KG1 (cell line): ENCODE data around the gene OTOA.
"Not testable (repeated sequence)": the region's sequence is repeated elsewhere in the genome, so short reads cannot be mapped to it uniquely, and the experiment has no call there.

Experiments
- DNase-seq: peaks from one replicate; lab custom pipeline; 2025; lab: John Stamatoyannopoulos, UW

Gene OTOA

DNA sequence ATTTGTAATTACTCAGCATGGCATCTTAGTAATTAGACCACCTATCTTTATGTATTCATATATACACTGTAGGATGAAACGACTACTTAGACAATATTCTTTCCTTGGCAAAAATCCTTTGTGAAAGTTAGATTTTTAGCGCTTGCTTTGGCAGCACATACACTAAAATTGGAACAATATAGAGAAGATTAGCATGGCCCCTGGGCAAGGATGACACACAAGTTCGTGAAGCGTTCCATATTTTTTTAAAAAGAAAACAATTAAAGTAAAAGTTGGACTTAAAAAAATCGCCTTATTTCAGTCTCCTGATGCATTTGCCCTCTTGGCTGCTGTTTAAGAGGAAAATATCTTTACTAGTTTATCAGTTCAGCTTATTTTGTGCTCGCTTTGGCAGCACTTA, 21.9 kb upstream of the OTOA start:
- DNase-seq, result no peak

GRCh38 chr16:21642861-21643260, 20.9 kb upstream of the OTOA start:
- no peak for DNase-seq

DNA sequence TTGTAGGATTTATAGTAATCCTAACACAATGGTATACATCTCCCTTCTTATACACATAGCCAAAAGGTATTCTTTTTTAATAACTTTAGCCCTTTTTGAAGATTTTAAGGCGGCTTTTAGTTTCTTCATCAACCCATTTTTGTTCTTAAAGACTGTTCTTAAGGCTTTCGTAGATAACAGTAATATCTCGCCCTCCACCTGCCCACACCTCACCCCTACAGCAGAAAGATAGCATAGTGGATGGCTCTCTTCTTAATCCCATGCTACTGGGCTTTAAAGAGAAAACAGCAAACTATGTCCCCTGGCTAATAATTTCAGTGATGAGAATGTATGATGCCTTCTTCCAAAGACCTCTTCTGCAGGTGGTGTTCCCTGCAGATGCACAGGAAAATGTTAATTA, 20.0 kb upstream of the OTOA start:
- DNase-seq, result no peak

- no peak for DNase-seq
Measured at GRCh38 chr16:21644674-21645073, 19.1 kb upstream of the OTOA start.

GRCh38 chr16:21645261-21645721, 18.5 kb upstream of the OTOA start:
- DNase-seq, result peak; percentile 18

DNA sequence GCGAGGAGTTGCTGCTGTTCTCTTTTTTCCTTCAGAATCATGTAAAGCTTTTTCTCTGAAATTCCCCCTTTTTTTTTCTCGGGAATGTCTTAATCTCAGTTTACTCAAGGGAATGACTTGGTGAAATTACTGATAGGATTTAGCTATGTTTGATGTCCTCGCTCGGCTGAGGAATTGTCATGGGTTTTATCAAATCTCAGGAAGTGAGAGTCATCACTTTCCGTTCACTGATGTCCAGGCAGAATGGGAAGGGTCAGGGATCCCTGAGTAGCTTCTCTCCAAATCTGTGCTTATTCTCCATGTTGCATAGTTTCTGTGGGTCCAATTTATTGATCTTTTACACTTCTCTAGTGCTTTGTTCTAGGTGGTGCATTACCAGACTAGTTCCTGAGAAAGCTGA, 17.7 kb upstream of the OTOA start:
- no peak for DNase-seq

DNA sequence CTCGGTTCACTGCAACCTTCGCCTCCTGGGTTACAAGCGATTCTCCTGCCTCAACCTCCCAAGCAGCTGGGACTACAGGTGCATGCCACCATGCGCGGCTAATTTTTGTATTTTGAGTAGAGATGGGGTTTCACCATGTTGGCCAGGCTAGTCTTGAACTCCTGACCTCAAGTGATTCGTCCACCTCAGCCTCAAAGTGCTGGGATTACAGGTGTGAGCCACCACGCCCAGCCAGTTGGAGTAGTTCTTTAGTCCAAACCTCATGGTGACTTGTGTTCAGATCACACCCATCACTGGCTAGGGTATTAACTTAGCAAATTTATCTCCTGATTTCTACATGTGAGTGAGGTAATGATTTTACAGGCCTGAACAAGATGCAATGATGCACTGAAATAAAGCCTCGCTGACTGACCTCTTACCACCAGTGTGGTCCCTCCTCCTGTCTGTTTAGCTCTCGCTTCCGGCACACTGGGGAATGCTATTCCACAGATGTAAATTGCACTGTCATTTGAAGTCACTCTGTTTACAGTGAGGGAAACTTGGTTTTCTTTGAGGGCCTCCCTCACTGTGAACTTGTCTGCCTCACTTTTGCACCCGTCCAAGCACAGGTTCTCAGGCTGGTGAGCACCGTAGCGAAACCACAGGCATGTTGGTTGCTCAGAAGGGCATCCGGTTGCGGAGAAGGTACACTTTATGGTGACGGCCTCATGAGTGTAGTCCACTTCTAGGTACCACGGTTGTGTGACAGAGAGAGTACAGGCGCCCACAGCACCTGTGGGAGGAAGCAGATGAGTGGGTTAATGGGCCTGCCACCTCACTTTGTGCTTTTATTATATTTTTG, 16.8 kb upstream of the OTOA start:
- no peak for DNase-seq

DNA sequence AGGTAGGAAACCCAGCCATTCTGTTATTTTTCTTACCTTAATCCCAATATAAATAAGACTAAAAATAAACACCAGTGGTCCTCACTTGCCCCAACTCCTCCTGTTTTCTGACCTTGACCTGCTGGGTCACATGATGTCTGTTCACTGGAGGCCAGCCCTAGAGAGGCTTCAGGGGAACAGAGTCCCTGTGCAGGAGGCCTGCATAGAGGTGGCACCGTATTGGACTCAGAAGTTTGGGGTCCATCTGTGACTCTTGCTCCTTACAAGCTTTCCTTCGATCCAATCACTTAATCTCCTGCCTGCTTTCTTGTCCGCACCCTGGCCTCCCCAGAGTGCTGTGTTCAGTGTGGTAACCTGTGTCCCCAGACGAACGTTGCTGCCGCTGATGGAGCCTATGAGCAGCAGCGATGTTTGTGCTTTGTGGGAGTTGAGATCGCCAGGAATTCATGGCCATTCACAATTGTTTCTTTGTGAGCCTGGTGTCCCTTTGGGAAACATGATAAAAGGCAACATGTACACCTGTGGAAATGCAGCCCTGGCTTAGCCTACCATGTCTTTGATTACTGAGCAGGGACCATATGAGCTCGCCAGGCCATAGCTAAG, 16.1 kb upstream of the OTOA start:
- no peak for DNase-seq

DNA sequence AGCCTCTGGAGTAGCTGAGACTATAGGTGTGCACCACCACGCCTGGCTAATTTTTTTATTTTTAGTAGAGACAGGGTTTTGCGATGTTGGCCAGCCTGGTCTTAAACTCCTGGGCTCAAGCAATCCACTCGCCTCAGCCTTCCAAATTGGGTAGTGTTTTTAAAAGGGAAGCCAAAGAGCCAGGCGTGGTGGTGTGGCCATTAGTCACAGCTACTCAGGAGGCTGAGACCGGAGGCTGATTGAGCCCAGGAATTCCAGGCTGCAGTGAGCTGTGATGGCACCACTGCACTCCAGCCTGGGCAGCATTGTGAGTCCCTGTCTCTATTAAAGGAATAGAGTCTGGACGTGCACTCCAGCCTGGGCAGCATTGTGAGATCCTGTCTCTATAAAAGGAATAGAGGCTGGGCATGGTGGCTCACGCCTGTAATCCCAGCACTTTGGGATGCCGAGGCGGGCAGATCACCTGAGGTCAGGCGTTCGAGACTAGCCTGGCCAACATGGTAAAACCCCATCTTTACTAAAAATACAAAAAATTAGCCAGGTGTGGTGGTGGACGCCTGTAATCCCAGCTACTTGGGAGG, 13.9 kb upstream of the OTOA start:
- not testable (repeated sequence) for DNase-seq

GRCh38 chr16:21650521-21650920, 13.2 kb upstream of the OTOA start:
- DNase-seq, result peak; percentile 54

DNA sequence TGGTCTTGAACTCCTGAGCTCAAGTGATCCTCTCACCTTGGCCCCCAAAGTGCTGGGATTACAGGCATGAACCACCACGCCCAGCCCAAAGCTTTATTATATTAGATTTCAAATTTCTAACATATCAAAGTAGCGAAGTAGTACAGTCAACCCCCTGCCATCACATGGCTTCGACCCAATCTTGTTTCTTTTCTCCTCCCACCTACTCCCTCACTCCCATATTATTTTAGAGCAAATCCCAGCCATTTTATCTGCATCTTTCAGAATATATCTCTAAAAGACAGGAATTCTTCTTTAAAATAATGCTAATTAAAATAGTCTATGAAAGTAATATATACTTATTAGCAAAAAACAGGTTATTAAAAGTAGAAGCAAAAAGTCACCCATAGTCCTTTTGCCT, 12.3 kb upstream of the OTOA start:
- DNase-seq, result no peak

DNA sequence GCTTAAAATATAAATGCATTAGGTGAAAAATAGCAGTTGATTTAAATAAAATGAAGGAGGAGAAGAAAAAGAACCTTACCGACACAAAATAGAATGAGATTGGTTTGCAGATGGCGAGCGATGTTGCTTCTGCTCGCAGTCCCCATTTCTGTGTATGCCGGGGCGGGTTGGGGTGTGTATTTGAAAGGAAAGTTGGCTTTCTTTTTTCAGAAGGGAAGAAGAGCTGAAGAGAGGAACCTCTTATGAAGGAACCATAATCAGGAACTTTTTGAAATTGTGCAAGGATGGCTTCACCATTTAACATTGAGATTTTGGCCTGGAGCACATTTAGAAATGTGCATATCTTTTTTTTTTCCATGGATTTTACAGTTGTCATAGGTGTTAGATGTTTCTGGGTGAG, 11.3 kb upstream of the OTOA start, which contains the start of gene IGSF6:
TSS of gene IGSF6 (minus strand) at position 156 of the 400 bp plus-strand sequence. CDS start at position 146, 10 bp downstream.
- DNase-seq, result no peak

DNA sequence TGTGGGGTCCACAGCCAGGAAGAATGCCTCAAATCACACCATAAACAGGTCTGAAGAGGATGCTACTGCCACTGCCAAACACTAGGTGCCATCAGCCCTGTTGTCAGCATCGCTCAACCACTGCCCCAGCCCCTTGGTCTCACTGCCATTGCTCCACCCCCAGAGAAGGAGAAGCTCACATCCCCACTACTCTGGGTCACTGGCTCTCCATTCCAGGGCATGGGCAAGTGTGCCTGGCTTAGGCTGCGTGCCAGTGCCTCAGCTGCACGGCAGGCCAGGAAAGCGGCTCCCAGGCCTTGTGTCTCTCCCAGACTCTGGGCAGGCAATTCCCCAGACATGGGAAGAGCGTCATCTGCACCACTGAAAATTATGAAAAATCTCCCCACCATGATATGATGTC, 10.2 kb upstream of the OTOA start:
- DNase-seq, result no peak

DNA sequence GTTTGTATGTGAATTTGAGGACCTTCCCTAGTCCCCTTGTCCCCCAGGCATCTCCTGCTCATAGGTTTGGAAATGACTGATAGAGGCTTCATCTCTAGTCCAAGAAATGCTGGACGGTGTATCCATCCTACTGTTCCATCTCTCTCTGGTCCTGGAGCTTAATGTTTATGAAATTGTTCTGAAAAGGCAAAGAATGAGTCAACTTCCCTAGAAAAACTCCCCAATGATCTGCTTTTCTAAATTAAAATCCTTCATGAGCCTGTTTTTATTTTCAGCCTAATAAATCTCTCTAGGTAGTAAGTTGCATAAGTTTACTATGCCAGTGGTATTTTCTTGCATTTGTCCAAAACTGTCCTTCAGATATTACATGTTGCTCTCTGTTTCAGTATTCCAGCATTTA, 9.3 kb upstream of the OTOA start:
- DNase-seq, result no peak

GRCh38 chr16:21654881-21655280, 8.9 kb upstream of the OTOA start:
- DNase-seq, result no peak

GRCh38 chr16:21656795-21657768, 6.7 kb upstream of the OTOA start:
- DNase-seq, result no peak

- DNase-seq, result no peak
Measured at GRCh38 chr16:21659124-21659523, 4.6 kb upstream of the OTOA start.

GRCh38 chr16:21664801-21665492, 1.2 kb downstream of the OTOA start:
- DNase-seq, result no peak

DNA sequence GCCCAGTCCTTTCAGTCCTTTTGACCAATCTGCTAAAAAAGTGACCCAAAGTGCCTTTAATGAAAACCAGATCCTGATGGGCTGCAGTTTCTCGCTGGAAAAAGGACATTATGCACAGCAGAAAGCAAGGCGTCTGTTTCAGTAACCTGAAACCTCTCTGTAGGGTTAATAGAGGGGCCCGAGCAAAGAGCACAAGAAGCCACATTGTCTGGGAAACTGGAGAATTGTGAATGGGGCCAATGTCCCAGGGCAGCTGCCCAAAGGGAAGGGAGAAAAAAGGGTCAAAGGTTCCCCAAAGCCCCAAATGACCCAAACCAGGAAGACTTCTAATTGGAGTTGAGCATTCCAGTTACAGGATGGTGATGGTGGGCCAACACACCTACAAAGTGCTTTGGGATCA, 3.0 kb downstream of the OTOA start:
- no peak for DNase-seq

DNA sequence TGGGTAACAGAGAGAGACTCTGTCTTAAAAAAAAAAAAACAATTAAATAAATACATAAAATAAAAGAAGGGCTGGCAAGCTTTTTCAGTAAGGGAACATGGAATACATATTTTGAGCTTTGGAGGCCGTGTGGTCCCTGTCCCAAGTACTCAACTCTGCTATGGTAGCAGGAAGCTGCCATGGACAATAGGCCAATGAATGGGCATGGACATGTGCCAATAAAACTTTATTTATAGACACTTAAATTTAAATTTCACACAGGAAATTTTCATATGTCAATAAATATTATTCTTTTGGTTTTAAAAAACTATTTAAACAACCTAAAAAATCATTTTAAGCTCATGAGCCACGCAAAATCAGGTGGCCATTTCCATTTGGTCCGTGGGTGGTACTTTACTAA, 3.8 kb downstream of the OTOA start:
- no peak for DNase-seq

- no peak for DNase-seq
Measured at GRCh38 chr16:21673469-21673868, 9.7 kb downstream of the OTOA start.
